Measurements from ENCODE around the gene COMT.

The COMT gene

DNA sequence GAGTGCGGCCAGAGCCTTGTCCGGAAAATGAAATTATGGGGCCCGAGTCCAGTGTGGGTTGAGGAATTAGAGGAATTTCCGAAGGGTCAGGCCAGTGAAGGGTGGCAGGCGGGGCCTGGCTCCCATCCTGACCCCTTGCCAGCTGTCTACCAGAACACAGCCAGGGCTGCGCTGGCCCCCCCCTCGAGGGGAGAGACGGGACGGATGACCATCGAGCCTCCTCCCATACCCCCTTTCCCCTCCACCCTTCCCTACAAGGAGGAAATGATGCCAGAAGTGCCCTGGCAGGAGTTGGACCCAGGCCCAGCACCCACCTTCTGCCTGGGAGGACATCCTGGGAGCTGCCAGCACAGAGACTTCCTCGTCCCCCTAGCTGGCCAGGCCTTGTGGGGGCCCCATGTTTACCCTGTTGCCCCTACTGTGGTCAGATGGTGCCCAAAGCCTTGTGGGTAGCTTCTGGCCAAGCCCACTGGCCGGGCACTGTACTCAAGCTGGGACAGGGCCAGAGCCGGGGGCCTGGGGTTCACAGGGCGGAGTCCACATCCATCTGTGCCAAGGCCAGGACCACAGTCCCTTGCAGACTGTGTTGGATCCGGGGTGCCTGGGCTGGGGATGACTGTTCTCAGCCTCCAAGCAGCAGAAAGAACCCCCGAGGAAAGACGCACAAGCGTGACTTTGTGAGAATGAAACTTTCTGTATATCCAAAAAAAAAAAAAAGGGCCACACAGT is 54.2 kb downstream of the COMT start:
- no peak for TF ChIP-seq CTCF (IDR thresholded peaks at IDR 0.05; ENCODE audit: control insufficient read depth, extremely low read depth, insufficient read depth)
- DNase-seq (ENCODE audit: low read depth): no peak
- H3K4me3 ChIP-seq (ENCODE audit: low read depth, low read length): no peak overlapping the region

DNA sequence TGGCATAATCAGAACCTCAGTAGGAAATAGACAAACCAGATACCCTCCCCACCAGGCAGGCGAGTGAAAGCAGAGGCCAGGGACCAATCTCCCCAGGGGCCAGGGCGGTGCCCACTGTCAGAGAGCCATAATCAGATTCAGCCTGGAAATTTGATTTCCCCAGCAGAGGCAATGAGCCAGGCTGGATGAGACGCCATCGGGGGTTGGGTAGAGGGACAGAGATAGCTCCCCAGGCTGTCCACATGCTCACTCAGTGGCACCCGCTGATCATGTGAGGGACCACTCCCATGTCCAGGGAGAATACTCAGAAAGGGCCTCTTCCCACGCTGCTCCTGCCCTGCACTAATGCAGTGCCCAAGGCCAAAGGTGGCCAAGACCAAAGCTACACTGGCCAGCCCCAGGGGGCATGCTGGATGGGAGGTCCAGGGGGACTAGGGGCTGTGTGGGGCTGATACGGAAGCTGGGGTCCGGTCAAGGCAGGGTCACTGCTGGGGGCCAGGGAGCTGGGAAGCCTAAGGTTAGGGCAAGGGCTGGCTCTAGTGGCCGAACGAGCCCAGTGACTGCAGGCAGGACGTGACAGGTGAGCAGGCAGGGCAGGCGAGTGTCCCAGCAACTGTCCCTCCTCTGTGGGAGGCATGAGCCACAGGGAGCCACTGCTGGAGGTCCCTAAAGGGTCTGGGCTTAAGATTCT is 55.3 kb downstream of the COMT start:
- no peak for DNase-seq (ENCODE audit: low read depth)
- TF ChIP-seq CTCF (IDR thresholded peaks at IDR 0.05; ENCODE audit: control insufficient read depth, extremely low read depth, insufficient read depth): no peak
- H3K4me3 ChIP-seq (ENCODE audit: low read depth, low read length): no peak overlapping the region

DNA sequence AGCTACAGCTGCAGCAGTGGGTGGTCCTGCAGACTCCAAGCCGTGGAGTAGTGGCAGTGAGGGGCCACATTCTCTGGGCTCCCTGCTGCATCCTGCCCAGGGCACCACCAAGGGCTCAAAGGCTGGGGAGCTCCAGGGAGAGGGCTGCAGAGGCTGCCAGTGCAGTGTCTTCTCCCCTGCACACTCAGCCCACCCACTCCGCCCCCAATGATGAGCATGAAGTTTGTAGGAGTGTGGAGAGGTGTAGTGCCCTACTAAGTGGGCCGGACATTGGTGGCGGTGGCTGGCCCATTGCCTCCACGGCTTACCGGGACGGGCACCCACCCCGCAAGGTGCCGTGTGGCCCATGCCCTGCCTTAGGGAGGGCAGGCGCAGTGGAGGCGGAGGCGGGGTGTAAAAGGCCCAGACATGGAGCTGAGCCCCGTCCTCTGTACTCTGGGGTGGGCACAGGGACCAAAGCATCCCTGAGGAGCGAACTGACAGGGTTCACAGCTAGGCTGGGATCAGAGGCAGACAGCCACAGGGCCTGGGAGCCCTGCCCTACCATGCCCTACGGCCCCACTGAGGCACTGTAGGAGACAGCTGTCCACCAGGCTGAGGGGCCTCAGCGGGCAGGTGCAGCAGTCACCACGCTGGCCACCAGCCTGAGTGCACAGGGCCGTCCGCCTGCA is 56.1 kb downstream of the COMT start:
- DNase-seq (ENCODE audit: low read depth): no peak
- TF ChIP-seq CTCF (IDR thresholded peaks at IDR 0.05; ENCODE audit: control insufficient read depth, extremely low read depth, insufficient read depth): no peak
- H3K4me3 ChIP-seq (ENCODE audit: low read depth, low read length): no peak overlapping the region

GRCh38 chr22:19998232-19998951 is 56.8 kb downstream of the COMT start:
- DNase-seq (ENCODE audit: low read depth): no peak
- no peak for TF ChIP-seq CTCF (IDR thresholded peaks at IDR 0.05; ENCODE audit: control insufficient read depth, extremely low read depth, insufficient read depth)
- no peak overlapping the region for H3K4me3 ChIP-seq (ENCODE audit: low read depth, low read length)

GRCh38 chr22:19998991-19999820 is 57.6 kb downstream of the COMT start:
- DNase-seq (ENCODE audit: low read depth): no peak
- TF ChIP-seq CTCF (IDR thresholded peaks at IDR 0.05; ENCODE audit: control insufficient read depth, extremely low read depth, insufficient read depth): no peak
- no peak overlapping the region for H3K4me3 ChIP-seq (ENCODE audit: low read depth, low read length)
